ENCODE measurements around the gene IL27RA.

GRCh38 chr19:13999085-13999484 is 32.5 kb upstream of the IL27RA start:
- TF ChIP-seq, protein P1, sequence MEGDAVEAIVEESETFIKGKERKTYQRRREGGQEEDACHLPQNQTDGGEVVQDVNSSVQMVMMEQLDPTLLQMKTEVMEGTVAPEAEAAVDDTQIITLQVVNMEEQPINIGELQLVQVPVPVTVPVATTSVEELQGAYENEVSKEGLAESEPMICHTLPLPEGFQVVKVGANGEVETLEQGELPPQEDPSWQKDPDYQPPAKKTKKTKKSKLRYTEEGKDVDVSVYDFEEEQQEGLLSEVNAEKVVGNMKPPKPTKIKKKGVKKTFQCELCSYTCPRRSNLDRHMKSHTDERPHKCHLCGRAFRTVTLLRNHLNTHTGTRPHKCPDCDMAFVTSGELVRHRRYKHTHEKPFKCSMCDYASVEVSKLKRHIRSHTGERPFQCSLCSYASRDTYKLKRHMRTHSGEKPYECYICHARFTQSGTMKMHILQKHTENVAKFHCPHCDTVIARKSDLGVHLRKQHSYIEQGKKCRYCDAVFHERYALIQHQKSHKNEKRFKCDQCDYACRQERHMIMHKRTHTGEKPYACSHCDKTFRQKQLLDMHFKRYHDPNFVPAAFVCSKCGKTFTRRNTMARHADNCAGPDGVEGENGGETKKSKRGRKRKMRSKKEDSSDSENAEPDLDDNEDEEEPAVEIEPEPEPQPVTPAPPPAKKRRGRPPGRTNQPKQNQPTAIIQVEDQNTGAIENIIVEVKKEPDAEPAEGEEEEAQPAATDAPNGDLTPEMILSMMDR (IDR thresholded peaks at IDR 0.05 in 8 of 11, conservative IDR thresholded peaks at IDR 0.05 in 3 of 11): no peak
- no peak for TF ChIP-seq POLR2A (IDR thresholded peaks at IDR 0.05)
